ENCODE results near the gene DAGLA. TPM values are rescaled to one million over a fixed set of nuclear protein-coding genes. Genes with fewer than 3 reads are reported as not detected.

DAGLA gene
- total and polyA plus RNA-seq, 2 donors (not counting 3 experiments of a cell fraction or from before 2014, with no cell fraction given): 2.5 to 4.7 TPM

DNA sequence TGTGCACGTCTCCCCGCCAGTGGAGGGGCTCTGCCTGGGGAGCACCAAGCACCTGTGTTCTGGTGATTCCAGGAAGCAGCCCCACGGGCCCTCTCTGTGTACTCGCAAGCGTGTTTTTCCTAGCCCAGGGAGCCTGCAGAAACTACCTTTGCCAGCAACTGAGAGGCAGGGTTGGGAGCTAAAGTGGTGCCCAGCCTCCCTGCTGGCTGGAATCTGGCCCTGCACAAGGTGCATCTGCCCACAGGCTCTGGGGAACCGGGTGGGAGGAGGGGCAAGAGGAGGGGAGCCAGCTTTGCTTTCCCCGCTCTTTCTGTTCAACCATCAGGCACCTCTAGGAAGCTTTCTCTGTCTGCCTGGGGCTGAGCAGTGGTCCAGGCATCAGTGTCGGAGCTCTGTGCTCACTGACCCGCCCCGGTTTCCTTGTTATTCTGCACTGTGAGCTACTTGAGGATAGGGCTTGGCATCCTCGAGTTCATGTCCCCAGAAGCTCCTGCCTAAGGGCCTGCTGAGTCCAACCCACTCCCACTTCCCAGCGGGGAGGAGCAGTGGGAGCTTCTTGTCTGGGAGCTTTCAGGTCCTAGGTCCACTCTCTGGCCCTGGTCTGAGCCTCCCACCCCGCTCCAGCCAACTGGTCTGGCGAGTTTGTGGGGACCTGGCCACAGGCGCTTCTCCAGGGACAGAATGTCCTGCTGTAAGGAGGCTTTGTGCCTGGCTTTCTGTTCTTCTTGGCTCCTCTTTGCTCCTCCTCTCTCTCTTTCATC, 14.9 kb downstream of the DAGLA start:
- DNase-seq (ENCODE audit: low read depth, low spot score): no peak
- Histone ChIP-seq H3K9me3 (replicated peaks; ENCODE audit: control insufficient read depth, insufficient read depth, low read length) (no peaks in the 10 kb centered on the region), H3K36me3 (ENCODE audit: control insufficient read depth in 2 of 2, extremely low read depth in 1 of 2, insufficient read depth in 2 of 2, low read length in 2 of 2) (no peaks in the 10 kb centered on the region), H3K27me3 (ENCODE audit: control insufficient read depth in 2 of 2, insufficient read depth in 2 of 2, low read length in 2 of 2) (no peaks in the 10 kb centered on the region), H3K4me3 (replicated peaks in 1 of 3; ENCODE audit: insufficient read depth in 1 of 3, low read depth in 1 of 3, low read length in 3 of 3) (no peak overlapping the region), H3K9ac (replicated peaks; ENCODE audit: extremely low read depth, insufficient read depth, low read length) (peak overlapping the region; percentile 7), H3K4me2 (ENCODE audit: insufficient read depth, low read length) (peak overlapping the region; percentile 11), H3K79me2 (ENCODE audit: control insufficient read depth, insufficient read depth, low read length) (no peaks in the 10 kb centered on the region), H3K9me1 (replicated peaks; ENCODE audit: control insufficient read depth, extremely low read depth, insufficient read depth, low read length) (no peaks in the 10 kb centered on the region), H3K4me1 (ENCODE audit: control insufficient read depth, extremely low read depth, insufficient read depth, low read length) (peaks cover 11% of the 10 kb centered on the region), H4K20me1 (replicated peaks; ENCODE audit: control insufficient read depth, extremely low read depth, insufficient read depth, low read length) (no peaks in the 10 kb centered on the region), H3K27ac (ENCODE audit: insufficient read depth, low read depth, low read length) (peak overlapping the region; percentile 45), H2AFZ (ENCODE audit: low read depth, low read length) (peak overlapping the region; percentile 22)
- intact Hi-C loops (cut with micrococcal nuclease) (no loop called here), dilution Hi-C loops (cut with MboI; ENCODE audit: extremely low pct_ligation_motif_present, low sequenced_read_pairs) (no loop called here)
- BruUV-seq (replicated peaks): no TSS peak
- TF ChIP-seq FOS (IDR thresholded peaks at IDR 0.05; ENCODE audit: borderline replicate concordance, insufficient read depth, low read length) (no peak), GATA2 (IDR thresholded peaks at IDR 0.05; ENCODE audit: insufficient read depth, insufficient read length, low read depth, low read length) (no peak), JUN (IDR thresholded peaks at IDR 0.05; ENCODE audit: borderline replicate concordance, insufficient read depth, insufficient read length, low read depth) (no peak), EZH2 (IDR thresholded peaks at IDR 0.05; ENCODE audit: borderline replicate concordance, low read depth, low read length, severe bottlenecking) (no peak), POLR2AphosphoS5 (IDR thresholded peaks at IDR 0.05; ENCODE audit: insufficient read depth, low read depth, low read length) (no peak), POLR2A (IDR thresholded peaks at IDR 0.05; ENCODE audit: low read depth, low read length) (no peak), MYC (IDR thresholded peaks at IDR 0.05; ENCODE audit: low read depth, low read length) (no peak)
- TF ChIP-seq, protein P1, sequence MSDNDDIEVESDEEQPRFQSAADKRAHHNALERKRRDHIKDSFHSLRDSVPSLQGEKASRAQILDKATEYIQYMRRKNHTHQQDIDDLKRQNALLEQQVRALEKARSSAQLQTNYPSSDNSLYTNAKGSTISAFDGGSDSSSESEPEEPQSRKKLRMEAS (IDR thresholded peaks at IDR 0.05; ENCODE audit: insufficient read depth, insufficient read length): no peak
- TF ChIP-seq, protein P2, sequence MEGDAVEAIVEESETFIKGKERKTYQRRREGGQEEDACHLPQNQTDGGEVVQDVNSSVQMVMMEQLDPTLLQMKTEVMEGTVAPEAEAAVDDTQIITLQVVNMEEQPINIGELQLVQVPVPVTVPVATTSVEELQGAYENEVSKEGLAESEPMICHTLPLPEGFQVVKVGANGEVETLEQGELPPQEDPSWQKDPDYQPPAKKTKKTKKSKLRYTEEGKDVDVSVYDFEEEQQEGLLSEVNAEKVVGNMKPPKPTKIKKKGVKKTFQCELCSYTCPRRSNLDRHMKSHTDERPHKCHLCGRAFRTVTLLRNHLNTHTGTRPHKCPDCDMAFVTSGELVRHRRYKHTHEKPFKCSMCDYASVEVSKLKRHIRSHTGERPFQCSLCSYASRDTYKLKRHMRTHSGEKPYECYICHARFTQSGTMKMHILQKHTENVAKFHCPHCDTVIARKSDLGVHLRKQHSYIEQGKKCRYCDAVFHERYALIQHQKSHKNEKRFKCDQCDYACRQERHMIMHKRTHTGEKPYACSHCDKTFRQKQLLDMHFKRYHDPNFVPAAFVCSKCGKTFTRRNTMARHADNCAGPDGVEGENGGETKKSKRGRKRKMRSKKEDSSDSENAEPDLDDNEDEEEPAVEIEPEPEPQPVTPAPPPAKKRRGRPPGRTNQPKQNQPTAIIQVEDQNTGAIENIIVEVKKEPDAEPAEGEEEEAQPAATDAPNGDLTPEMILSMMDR (IDR thresholded peaks at IDR 0.05; ENCODE audit: extremely low read depth in 1 of 2, insufficient read depth in 1 of 2, low read depth in 1 of 2, low read length in 2 of 2): no peak
- CTCF ChIA-PET: interaction anchor here (0.9 to 1.6 kb wide), 6 partner anchors 11 to 249 kb away, joined by 3 to 6 read pairs (median 3); no protein-coding TSS in a partner anchor
- FAIRE-seq: no peak
- POLR2A ChIA-PET: no interaction called here

Data from endothelial cell of umbilical vein (primary cell).